Measurements from ENCODE around the gene ILF3.
A peak's percentile ranks its signal among the peaks of the same experiment; 100 is the strongest.
"Not testable (repeated sequence)": the region's sequence is repeated elsewhere in the genome, so short reads cannot be mapped to it uniquely, and the experiment has no call there.

ILF3 gene

GRCh38 chr19:10642473-10643171 is 11.5 kb upstream of the ILF3 start:
- DNase-seq (ENCODE audit: low read depth in 2 of 2): no peak

GRCh38 chr19:10643172-10643967 is 10.8 kb upstream of the ILF3 start:
- DNase-seq (ENCODE audit: low read depth in 2 of 2): no peak

- no peak for DNase-seq (ENCODE audit: low read depth in 2 of 2)
Measured at GRCh38 chr19:10643968-10644259, 10.2 kb upstream of the ILF3 start.

- peak in 1 of 2 experiments; percentile 23 for DNase-seq (ENCODE audit: low read depth in 2 of 2)
Measured at GRCh38 chr19:10644260-10645007, 9.7 kb upstream of the ILF3 start.

GRCh38 chr19:10646456-10647159 is 7.5 kb upstream of the ILF3 start:
- no peak for DNase-seq (ENCODE audit: low read depth in 2 of 2)

- no peak for DNase-seq (ENCODE audit: low read depth in 2 of 2)
Measured at GRCh38 chr19:10648360-10648759, 5.8 kb upstream of the ILF3 start.

GRCh38 chr19:10651851-10652250 is 2.3 kb upstream of the ILF3 start:
- DNase-seq (ENCODE audit: low read depth in 2 of 2): no peak

GRCh38 chr19:10653482-10653731 is 739 bp upstream of the ILF3 start:
- DNase-seq (ENCODE audit: low read depth in 2 of 2): no peak

- no peak for DNase-seq (ENCODE audit: low read depth in 2 of 2)
Measured at GRCh38 chr19:10654610-10655456, 687 bp downstream of the ILF3 start.

GRCh38 chr19:10655457-10656312 is 1.5 kb downstream of the ILF3 start:
- DNase-seq (ENCODE audit: low read depth in 2 of 2): no peak

GRCh38 chr19:10660346-10660745 is 6.2 kb downstream of the ILF3 start:
- no peak for DNase-seq (ENCODE audit: low read depth in 2 of 2)

- no peak for DNase-seq (ENCODE audit: low read depth in 2 of 2)
Measured at GRCh38 chr19:10661946-10662345, 7.8 kb downstream of the ILF3 start.

GRCh38 chr19:10662384-10663251 is 8.5 kb downstream of the ILF3 start:
- DNase-seq (ENCODE audit: low read depth in 2 of 2): no peak

GRCh38 chr19:10663252-10663563 is 9.1 kb downstream of the ILF3 start:
- DNase-seq (ENCODE audit: low read depth in 2 of 2): not testable (repeated sequence)

GRCh38 chr19:10667867-10668266 is 13.7 kb downstream of the ILF3 start:
- DNase-seq (ENCODE audit: low read depth in 2 of 2): no peak

GRCh38 chr19:10669246-10669645 is 15.1 kb downstream of the ILF3 start:
- no peak for DNase-seq (ENCODE audit: low read depth in 2 of 2)

GRCh38 chr19:10670182-10670581 is 16.0 kb downstream of the ILF3 start:
- DNase-seq (ENCODE audit: low read depth in 2 of 2): peak; percentile 42 to 43

GRCh38 chr19:10670876-10671804 is 17.0 kb downstream of the ILF3 start:
- DNase-seq (ENCODE audit: low read depth in 2 of 2): no peak

GRCh38 chr19:10671922-10672321 is 17.8 kb downstream of the ILF3 start:
- DNase-seq (ENCODE audit: low read depth in 2 of 2): not testable (repeated sequence)
